Left ventricle myocardium inferior (tissue), 1 donor: ENCODE results near the gene ZNF716. TPM values are rescaled to one million over a fixed set of nuclear protein-coding genes. Genes with fewer than 3 reads are reported as not detected.

Experiments
- DNase-seq: peaks from one replicate; pipeline ENCODE4 v3.0.0-alpha.2; 2020
- H3K27ac ChIP-seq: fragments of 200-600 bp; replicated peaks from 2 replicates; pipeline ENCODE4 v1.8.0; 2021
- H3K27me3 ChIP-seq: fragments of 200-600 bp; 2 replicates; pipeline ENCODE4 v1.8.0; 2021; ENCODE audit warnings: low read depth
- H3K36me3 ChIP-seq: fragments of 200-600 bp; 2 replicates; pipeline ENCODE4 v1.8.0; 2021
- H3K4me1 ChIP-seq: fragments of 200-600 bp; 2 replicates; pipeline ENCODE4 v1.8.0; 2021
- H3K4me3 ChIP-seq: fragments of 200-600 bp; 2 replicates; pipeline ENCODE4 v1.8.0; 2021; ENCODE audit warnings: mild to moderate bottlenecking, moderate library complexity
- H3K9me3 ChIP-seq: fragments of 200-600 bp; replicated peaks from 2 replicates; pipeline ENCODE4 v1.8.0; 2021
- intact Hi-C: fragments of 100-400 bp; cut with micrococcal nuclease; formaldehyde crosslinking; loops from one replicate; pipeline ENCODE4 v1.11.0; 2022
- total RNA-seq: library from RNA; stranded (reverse); fragmentation: NEBNext Ultra II Directional; extraction: Animal tissue kit (Norgen Biotek cat#: 25700); gene quantifications from one replicate; pipeline ENCODE4 v1.2.1, GENCODE V29; 2021
- TF ChIP-seq, protein P1 (sequence below): fragments of 200-600 bp; IDR thresholded peaks from 2 replicates; pipeline ENCODE4 v1.8.0; 2021; ENCODE audit warnings: antibody characterized with exemption, mild to moderate bottlenecking, borderline replicate concordance
- donor health status: DM: no; HTN: yes; CAD: no; lungs with severe emphysema.

The ZNF716 gene
- total RNA-seq, 1 donor from 2014 or later, result not detected

- intact Hi-C loops, result no loop called here
- Histone ChIP-seq H3K9me3 (no peaks in the 10 kb centered on the region), H3K4me3 (peak overlapping the region; percentile 72)
Measured at GRCh38 chr7:57404967-57405421, 45.0 kb upstream of the ZNF716 start.

DNA sequence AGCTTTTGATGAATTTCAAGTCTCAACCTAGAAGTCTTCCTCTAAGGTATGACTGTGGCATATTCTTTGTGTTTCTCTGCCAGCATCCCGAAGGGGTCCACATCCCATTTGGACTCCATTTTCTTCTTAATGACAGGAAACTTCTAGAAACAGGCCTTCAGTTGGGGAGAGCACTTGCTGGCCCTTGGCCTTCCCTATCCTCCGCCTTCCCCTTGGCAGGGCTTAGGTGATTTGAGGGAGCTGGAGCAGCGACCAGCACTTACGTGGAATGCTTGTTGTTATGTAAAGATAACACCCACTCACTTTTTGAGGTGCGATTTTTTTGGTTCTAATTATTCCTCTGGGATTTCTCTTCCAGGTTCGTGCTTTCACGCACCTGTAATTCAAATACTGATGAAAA lies 42.9 kb upstream of the ZNF716 start:
- intact Hi-C loops, result no loop called here
- Histone ChIP-seq H3K36me3 (no peaks in the 10 kb centered on the region), H3K4me3 (no peak overlapping the region), H3K9me3 (no peaks in the 10 kb centered on the region), H3K4me1 (peaks cover 4% of the 10 kb centered on the region), H3K27ac (no peak overlapping the region), H3K27me3 (no peaks in the 10 kb centered on the region)
- TF ChIP-seq, protein P1, sequence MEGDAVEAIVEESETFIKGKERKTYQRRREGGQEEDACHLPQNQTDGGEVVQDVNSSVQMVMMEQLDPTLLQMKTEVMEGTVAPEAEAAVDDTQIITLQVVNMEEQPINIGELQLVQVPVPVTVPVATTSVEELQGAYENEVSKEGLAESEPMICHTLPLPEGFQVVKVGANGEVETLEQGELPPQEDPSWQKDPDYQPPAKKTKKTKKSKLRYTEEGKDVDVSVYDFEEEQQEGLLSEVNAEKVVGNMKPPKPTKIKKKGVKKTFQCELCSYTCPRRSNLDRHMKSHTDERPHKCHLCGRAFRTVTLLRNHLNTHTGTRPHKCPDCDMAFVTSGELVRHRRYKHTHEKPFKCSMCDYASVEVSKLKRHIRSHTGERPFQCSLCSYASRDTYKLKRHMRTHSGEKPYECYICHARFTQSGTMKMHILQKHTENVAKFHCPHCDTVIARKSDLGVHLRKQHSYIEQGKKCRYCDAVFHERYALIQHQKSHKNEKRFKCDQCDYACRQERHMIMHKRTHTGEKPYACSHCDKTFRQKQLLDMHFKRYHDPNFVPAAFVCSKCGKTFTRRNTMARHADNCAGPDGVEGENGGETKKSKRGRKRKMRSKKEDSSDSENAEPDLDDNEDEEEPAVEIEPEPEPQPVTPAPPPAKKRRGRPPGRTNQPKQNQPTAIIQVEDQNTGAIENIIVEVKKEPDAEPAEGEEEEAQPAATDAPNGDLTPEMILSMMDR, result no peak
- DNase-seq, result no peak

More at GRCh38 chr7:57404967-57405421, 45.0 kb upstream of the ZNF716 start:
- H3K4me1 ChIP-seq, result peaks cover 4% of the 10 kb centered on the region
- TF ChIP-seq, protein P1, result no peak
- H3K27me3 ChIP-seq, result no peaks in the 10 kb centered on the region
- no peak for DNase-seq
- H3K27ac ChIP-seq, result peak overlapping the region; percentile 90
- no peaks in the 10 kb centered on the region for H3K36me3 ChIP-seq

- H3K9me3 ChIP-seq, result no peaks in the 10 kb centered on the region
- H3K4me1 ChIP-seq, result no peaks in the 10 kb centered on the region
- H3K27me3 ChIP-seq, result no peaks in the 10 kb centered on the region
- TF ChIP-seq, protein P1, result no peak
- no peak overlapping the region for H3K27ac ChIP-seq
- intact Hi-C loops, result no loop called here
- no peak overlapping the region for H3K4me3 ChIP-seq
- H3K36me3 ChIP-seq, result no peaks in the 10 kb centered on the region
- DNase-seq, result no peak
Measured at GRCh38 chr7:57412168-57412567, 37.8 kb upstream of the ZNF716 start.

DNA sequence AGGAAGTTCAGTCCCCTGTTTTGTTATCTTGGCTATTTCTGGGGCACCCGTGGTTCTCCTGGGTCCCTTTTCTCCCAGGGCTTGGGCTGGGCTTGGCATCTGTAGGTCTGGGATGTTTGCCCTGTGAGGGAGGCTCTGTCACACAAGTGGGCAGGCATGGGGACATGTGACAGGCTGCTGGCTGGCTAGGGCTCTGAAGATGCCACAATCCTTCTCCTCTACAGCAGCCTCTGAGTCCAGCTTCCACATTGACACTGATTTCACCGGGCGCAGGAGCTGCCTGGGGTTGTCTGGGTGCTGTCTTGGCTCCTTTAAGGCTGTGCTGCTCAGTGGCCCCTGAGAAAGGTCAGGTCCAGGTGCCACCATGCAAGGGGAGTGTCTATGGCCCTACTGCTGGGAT lies 37.4 kb upstream of the ZNF716 start:
- H3K36me3 ChIP-seq, result no peaks in the 10 kb centered on the region
- no peak overlapping the region for H3K4me3 ChIP-seq
- TF ChIP-seq, protein P1, result no peak
- H3K4me1 ChIP-seq, result no peaks in the 10 kb centered on the region
- no peaks in the 10 kb centered on the region for H3K27me3 ChIP-seq
- no peak for DNase-seq
- H3K27ac ChIP-seq, result no peak overlapping the region
- no peaks in the 10 kb centered on the region for H3K9me3 ChIP-seq
- intact Hi-C loops, result no loop called here

DNA sequence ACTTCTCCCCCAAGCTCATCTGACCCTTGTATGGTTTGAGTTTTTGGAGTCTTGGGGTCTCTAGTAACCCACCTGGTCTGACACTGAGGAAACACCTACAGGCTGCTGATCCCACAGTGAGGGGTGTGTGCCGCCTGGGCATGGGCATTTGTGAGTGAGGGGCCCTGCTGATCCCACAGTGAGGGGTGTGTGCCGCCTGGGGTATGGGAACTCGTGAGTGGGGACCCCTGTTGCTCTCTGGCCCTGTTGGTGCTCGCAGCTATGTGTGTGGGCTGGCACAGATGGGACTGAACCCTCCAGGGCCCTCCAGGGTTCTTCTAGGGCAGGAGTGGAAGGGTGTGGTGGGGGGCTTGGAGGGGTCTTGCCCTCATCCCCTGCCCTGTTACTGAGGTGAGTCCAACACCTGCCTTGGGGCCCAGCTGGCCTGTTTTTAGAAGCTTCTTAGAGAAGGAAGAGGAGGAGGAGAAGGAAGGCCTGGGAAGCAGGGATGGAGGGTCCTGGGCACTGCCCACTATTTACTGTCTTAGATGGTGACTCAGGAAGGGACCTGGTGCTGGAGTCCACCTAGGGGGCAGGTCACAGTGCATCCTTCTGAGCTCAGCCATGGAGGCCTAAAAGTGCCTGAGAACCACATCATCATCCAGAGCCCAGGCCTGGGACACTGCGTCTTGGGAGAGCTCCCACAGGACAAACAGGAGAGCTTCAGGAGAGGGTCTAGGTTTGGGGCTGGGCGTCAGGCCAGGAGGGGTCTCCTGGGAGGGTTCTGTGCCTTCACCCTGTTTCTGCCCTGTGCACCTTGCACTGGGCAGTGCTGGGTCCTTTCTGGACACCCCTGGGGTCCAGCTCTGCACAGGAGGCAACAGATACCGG lies 36.2 kb upstream of the ZNF716 start:
- no peak overlapping the region for H3K27ac ChIP-seq
- TF ChIP-seq, protein P1, result no peak
- H3K27me3 ChIP-seq, result no peaks in the 10 kb centered on the region
- intact Hi-C loops, result no loop called here
- no peak overlapping the region for H3K4me3 ChIP-seq
- DNase-seq, result no peak
- H3K4me1 ChIP-seq, result no peaks in the 10 kb centered on the region
- H3K9me3 ChIP-seq, result no peaks in the 10 kb centered on the region
- no peaks in the 10 kb centered on the region for H3K36me3 ChIP-seq
